CD4-positive, alpha-beta T cell treated with Interleukin-10 for 1 hour (primary cell): ENCODE data around the gene SAMD1.

Experiments
- DNase-seq: peaks from one replicate; pipeline ENCODE4 v3.0.0-alpha.2; 2020

Gene SAMD1

GRCh38 chr19:14090509-14091080, at the start of gene SAMD1:
TSS of gene SAMD1 (minus strand) at chr19:14090751.
- DNase-seq: peak; percentile 90

DNA sequence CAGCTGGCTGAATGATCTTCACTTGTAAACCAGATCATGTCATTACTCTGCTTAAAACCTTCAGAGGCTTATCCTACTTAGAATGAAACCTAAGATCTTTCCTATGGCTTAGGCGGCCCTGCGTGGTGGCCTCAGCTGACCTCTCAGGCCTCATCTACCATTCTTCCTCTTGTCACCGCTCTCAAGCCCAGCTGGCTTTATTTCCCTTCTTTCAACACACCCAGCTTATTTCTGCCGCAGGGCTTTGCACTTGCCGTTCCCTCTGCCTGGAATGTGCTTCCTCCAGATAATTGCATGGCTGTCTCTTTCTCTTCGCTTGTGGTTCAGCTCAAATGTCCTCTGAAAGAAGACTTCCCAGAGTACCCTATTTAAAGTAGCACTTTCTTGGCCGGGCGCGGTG, 49.4 kb upstream of the SAMD1 start:
- DNase-seq: no peak

- DNase-seq: no peak
Observed at GRCh38 chr19:14138576-14139265, 48.2 kb upstream of the SAMD1 start.

GRCh38 chr19:14136509-14137281, 46.1 kb upstream of the SAMD1 start, which contains the start of gene ASF1B:
TSS of gene ASF1B (minus strand) at chr19:14136589. CDS start at chr19:14136456, 133 bp downstream.
- DNase-seq: peak; percentile 99

DNA sequence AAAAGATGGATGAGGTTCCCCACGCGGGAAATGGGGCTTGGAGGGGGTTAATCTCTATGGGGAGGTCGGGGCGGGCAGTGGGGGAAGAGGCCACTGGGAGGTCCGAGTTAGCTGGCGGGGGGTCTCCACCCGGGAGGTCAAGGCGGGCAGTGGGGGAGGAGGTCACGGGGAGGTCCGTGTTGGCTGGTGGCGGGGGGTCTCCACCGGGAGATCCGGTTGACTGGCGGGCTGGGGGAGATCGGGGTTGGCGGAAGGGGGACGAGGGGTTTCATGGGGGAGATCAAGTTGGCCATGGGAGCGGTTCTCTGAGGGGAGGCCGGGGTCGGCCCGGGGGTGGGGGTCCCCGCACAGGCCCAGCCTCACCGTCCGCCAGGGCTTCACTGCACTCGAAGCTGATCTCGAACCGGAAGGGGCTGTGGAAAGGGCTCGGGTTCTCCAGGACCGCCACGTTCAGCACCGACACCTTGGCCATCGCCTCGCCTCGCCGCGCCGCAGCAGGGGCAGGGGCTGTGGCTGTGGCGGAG, 45.5 kb upstream of the SAMD1 start:
- no peak for DNase-seq

GRCh38 chr19:14135355-14135754, 44.8 kb upstream of the SAMD1 start:
- DNase-seq: no peak

DNA sequence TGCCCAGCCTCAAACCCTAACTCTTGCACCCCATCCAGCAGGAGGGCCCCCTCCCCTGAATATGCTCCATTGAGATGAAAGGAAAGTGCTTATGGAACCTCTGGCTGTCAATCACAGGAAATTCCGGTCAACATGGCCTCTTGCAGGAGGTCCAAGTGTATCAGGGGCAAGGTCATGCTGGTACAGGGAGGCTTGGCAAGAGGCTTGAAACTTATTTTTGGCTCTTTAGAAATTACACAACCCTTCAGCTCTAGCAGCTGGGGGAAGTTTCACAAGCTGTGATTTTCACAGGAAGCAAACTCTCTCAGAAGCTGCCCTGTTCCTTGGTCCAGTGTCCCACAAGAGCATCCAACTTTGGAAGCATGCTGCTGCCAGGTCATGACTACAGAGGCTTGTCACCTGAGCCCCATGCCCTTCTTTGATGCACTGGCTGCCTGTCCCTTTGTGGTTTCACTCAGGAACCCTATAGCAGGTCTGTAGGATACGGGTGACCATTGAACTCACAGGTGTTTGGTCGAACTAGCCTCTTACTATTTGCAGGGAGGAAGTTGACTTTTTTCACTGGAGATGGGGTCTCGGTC, 37.5 kb upstream of the SAMD1 start:
- DNase-seq: no peak

DNA sequence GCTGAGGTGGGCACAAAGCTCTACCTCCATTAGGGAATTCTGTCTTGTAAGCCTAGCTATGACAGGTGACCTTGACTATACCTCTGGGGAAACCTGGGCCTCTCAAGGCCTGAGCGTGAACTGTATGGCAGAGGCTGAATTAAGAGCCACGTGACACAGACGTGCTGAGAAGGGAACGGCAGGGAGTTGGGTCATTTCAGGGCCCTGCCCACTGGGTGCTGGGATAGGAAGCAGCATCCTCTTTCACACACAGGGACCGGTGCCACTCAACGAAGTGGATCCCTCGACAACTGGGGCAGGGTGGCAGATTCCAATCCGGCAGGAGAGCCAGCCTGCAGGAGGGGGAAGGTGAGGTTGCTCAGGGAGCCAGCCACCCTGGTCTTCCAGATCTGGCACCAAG, 36.6 kb upstream of the SAMD1 start:
- DNase-seq: no peak

GRCh38 chr19:14122924-14123323, 32.4 kb upstream of the SAMD1 start:
- DNase-seq: no peak

DNA sequence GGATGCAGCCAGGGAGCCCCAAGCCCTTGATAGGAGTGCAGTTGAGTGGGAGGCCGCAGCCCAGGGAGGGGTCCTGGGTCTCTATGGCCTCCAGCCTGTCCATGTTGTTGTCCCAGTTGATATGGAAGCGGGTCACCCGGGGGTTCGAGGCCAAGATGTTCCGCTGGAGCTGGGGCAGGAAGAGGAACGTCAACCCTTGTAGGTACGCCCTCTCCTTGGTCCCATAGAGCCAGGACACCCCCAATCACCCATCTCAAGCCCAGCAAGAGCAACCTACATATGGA, 29.9 kb upstream of the SAMD1 start:
- DNase-seq: no peak

- DNase-seq: no peak
Observed at GRCh38 chr19:14119644-14120496, 29.3 kb upstream of the SAMD1 start.

- no peak for DNase-seq
Observed at GRCh38 chr19:14119146-14119545, 28.6 kb upstream of the SAMD1 start.

GRCh38 chr19:14118165-14119051, 27.9 kb upstream of the SAMD1 start:
- DNase-seq: peak; percentile 60

GRCh38 chr19:14117668-14118164, 27.2 kb upstream of the SAMD1 start, which contains the start of gene PRKACA:
TSS of gene PRKACA (minus strand) at chr19:14117762. CDS start at chr19:14117547, 215 bp downstream.
- DNase-seq: peak; percentile 99

DNA sequence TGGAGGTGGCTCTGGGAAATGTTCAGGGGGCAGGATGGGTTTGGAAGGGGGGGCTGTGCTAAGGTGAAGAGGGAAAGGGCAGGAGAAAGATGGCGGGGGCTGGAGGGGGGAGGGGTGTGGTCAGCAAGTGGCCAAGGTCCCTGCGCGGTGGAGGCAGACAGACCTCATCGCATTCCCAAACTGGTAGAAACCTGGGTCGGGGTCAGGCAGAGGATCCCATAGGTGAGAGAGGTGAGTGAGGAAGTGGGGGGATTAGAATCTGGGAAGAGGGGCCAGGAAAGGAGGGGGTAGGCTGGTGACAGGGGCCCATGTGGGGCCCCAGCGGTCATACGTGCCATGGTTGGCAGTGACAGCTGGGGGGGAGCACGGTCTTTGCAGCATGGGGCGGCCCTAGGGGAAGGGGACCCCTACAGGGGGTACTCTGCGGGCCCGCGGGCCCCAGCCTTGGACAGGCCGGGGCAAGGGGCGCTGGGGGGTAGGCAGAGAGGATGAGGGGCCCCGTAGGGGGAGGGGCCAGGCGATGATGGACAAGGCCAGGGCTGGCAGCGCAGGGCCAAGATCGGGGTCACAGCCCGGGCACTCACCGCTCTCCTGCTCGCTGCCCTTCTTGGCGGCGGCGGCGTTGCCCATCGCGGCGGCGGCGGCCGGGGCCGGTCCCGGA, 26.5 kb upstream of the SAMD1 start:
- DNase-seq: peak; percentile 12

GRCh38 chr19:14116525-14116917, 26.0 kb upstream of the SAMD1 start:
- no peak for DNase-seq

GRCh38 chr19:14115756-14116155, 25.2 kb upstream of the SAMD1 start:
- DNase-seq: no peak

GRCh38 chr19:14114854-14115253, 24.3 kb upstream of the SAMD1 start:
- DNase-seq: peak; percentile 65

DNA sequence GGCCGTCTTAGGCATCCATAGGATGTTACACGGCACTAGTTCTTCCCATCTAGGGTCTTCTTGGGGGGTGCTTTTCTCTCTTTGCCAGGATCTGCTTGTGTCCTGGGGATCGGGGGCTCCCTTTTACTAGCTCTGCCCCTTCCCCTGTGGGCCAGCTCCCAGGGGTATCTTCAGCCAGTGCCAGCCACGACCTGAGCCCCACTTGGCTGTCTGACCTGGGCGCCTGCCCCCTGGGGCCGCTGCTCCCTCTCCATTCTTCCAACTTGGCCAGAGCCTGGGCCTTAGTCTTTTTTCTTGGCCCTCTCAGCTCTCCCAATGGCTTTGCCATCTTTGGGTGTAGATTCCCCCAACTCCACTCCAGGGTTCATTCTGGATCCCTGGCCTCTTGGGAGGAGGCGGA, 23.9 kb upstream of the SAMD1 start:
- DNase-seq: no peak

- peak; percentile 51 for DNase-seq
Observed at GRCh38 chr19:14113762-14114414, 23.3 kb upstream of the SAMD1 start.
